ENCODE results near the gene FOXP2.
"Not testable (repeated sequence)": the region's sequence is repeated elsewhere in the genome, so short reads cannot be mapped to it uniquely, and the experiment has no call there.

FOXP2 gene

GRCh38 chr7:114533131-114533530, 118.5 kb downstream of the FOXP2 start:
- no peak for DNase-seq (ENCODE audit: low spot score)
- TF ChIP-seq, protein P1, sequence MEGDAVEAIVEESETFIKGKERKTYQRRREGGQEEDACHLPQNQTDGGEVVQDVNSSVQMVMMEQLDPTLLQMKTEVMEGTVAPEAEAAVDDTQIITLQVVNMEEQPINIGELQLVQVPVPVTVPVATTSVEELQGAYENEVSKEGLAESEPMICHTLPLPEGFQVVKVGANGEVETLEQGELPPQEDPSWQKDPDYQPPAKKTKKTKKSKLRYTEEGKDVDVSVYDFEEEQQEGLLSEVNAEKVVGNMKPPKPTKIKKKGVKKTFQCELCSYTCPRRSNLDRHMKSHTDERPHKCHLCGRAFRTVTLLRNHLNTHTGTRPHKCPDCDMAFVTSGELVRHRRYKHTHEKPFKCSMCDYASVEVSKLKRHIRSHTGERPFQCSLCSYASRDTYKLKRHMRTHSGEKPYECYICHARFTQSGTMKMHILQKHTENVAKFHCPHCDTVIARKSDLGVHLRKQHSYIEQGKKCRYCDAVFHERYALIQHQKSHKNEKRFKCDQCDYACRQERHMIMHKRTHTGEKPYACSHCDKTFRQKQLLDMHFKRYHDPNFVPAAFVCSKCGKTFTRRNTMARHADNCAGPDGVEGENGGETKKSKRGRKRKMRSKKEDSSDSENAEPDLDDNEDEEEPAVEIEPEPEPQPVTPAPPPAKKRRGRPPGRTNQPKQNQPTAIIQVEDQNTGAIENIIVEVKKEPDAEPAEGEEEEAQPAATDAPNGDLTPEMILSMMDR (IDR thresholded peaks at IDR 0.05; ENCODE audit: extremely low read depth, missing control alignments): no peak

DNA sequence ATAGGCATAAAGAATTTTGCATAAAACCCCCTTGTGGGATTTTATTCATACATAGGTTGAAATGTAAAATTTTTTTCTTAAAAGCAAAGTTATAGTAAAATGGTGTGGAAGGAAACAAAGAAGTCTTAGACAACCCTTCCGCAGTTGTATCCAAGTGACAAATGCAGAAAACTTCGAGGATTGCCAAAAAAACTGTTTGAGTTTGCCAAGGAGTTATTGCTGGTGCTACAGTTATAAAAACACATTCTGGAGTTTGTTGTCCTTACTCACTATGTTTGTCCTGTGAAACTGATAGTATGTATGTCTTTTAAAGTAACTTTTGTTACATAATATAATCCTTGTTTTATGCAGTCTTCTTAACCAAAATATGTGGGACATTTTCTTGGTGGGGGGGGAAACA, 120.3 kb downstream of the FOXP2 start:
- TF ChIP-seq, protein P1 (IDR thresholded peaks at IDR 0.05; ENCODE audit: extremely low read depth, missing control alignments): no peak
- DNase-seq (ENCODE audit: low spot score): no peak

GRCh38 chr7:114539575-114539974, 125.0 kb downstream of the FOXP2 start:
- DNase-seq (ENCODE audit: low spot score): no peak
- TF ChIP-seq, protein P1 (IDR thresholded peaks at IDR 0.05; ENCODE audit: extremely low read depth, missing control alignments): no peak

- TF ChIP-seq, protein P1 (IDR thresholded peaks at IDR 0.05; ENCODE audit: extremely low read depth, missing control alignments): no peak
- no peak for DNase-seq (ENCODE audit: low spot score)
Observed at GRCh38 chr7:114540291-114540690, 125.7 kb downstream of the FOXP2 start.

DNA sequence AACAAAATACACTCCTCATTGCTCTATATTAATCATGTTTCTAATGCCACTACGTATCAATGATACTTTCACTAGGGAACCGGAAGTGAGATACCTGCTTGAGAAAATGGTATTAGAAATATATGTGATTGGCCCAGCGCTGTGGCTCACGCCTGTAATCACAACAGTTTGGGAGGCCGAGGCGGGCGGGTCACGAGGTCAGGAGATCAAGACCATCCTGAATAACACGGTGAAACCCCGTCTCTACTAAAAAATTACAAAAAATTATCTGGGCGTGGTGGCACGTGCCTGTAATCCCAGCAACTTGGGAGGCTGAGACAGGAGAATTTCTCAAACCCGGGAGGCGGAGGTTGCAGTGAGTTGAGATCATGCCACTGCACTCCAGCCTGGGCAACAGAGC, 132.7 kb downstream of the FOXP2 start:
- not testable (repeated sequence) for DNase-seq (ENCODE audit: low spot score)

- DNase-seq (ENCODE audit: low spot score): no peak
- TF ChIP-seq, protein P1 (IDR thresholded peaks at IDR 0.05; ENCODE audit: extremely low read depth, missing control alignments): no peak
Observed at GRCh38 chr7:114548081-114548980, 133.7 kb downstream of the FOXP2 start.

DNA sequence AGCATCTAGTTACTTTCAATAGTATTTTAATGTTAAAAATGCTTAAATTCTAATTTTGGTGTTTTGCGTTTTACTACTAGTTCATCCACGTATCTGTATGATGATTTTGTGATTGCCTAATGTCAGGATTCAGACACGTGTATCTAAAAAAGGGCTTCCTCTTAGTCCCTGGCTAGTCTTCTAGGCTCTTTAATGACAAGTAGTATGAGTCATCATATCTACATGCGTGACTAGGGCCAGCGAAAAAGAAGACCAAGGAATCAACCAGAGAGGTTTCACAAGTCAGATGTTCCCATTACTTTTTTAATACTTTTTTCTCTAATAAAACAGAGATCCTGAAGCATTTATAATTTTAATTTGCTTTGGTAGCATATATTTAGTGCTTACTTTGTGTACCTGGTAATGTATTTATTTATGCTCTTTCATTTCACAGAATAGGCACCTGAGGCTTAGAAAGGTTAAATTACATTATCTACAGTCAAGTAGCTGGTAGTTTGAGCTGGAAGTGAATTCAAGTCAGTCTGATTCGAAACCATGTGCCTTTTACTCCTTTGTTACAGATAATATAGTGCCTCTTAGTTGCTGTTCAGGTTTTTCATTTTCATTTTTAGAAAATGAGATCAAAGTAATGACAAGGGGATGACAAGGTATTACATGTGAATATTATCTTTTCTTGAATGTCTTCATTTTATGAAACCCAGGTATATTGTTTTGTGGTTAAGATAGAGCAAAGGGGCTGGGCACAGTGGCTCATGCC, 140.3 kb downstream of the FOXP2 start:
- TF ChIP-seq, protein P1 (IDR thresholded peaks at IDR 0.05; ENCODE audit: extremely low read depth, missing control alignments): no peak
- DNase-seq (ENCODE audit: low spot score): peak; percentile 14
